Activated T-cell treated with anti-CD3 and anti-CD28 coated beads for 48 hours (primary cell): ENCODE data around the gene PHKG1.
"Not testable (repeated sequence)": the region's sequence is repeated elsewhere in the genome, so short reads cannot be mapped to it uniquely, and the experiment has no call there.

ENCODE experiments used
- DNase-seq: peaks from one replicate; pipeline ENCODE4 v3.0.0-alpha.2; 2020; ENCODE audit warnings: low read depth

Gene PHKG1

GRCh38 chr7:56092789-56093531 is at the start of gene PHKG1:
PHKG1 (minus strand) TSS chr7:56092952; CDS start chr7:56088941, 4,011 bp downstream.
- no peak for DNase-seq

GRCh38 chr7:56131062-56131461 is 38.3 kb upstream of the PHKG1 start:
- not testable (repeated sequence) for DNase-seq

- DNase-seq = no peak
These were observed 34.7 kb upstream of the PHKG1 start for GRCh38 chr7:56127241-56127975.

- no peak for DNase-seq
These were observed 33.1 kb upstream of the PHKG1 start for GRCh38 chr7:56125831-56126230.

GRCh38 chr7:56124981-56125380 is 32.2 kb upstream of the PHKG1 start:
- DNase-seq = no peak

- no peak for DNase-seq
These were observed 28.7 kb upstream of the PHKG1 start for GRCh38 chr7:56121440-56121839.

GRCh38 chr7:56115852-56116538 is 23.2 kb upstream of the PHKG1 start, which contains the start of gene NUPR2:
NUPR2 (minus strand) TSS chr7:56116417; CDS start chr7:56116314, 103 bp downstream.
- DNase-seq = no peak

GRCh38 chr7:56112244-56112643 is 19.5 kb upstream of the PHKG1 start:
- DNase-seq = not testable (repeated sequence)

GRCh38 chr7:56110611-56111010 is 17.9 kb upstream of the PHKG1 start:
- no peak for DNase-seq

- no peak for DNase-seq
These were observed 15.2 kb upstream of the PHKG1 start for GRCh38 chr7:56107954-56108258.

GRCh38 chr7:56106108-56107073 is 13.6 kb upstream of the PHKG1 start, which contains the start of gene CHCHD2:
CHCHD2 (minus strand) TSS chr7:56106476; CDS start chr7:56106413, 63 bp downstream.
- peak; percentile 90 for DNase-seq

GRCh38 chr7:56105508-56105907 is 12.8 kb upstream of the PHKG1 start:
- DNase-seq = no peak

GRCh38 chr7:56104138-56104537 is 11.4 kb upstream of the PHKG1 start:
- DNase-seq = not testable (repeated sequence)

GRCh38 chr7:56099653-56100052 is 6.9 kb upstream of the PHKG1 start:
- DNase-seq = no peak

GRCh38 chr7:56098187-56099008 is 5.6 kb upstream of the PHKG1 start:
- DNase-seq = not testable (repeated sequence)

GRCh38 chr7:56097700-56098099 is 4.9 kb upstream of the PHKG1 start:
- no peak for DNase-seq

GRCh38 chr7:56092388-56092787 is 364 bp downstream of the PHKG1 start:
- DNase-seq = not testable (repeated sequence)

- no peak for DNase-seq
These were observed 1.2 kb downstream of the PHKG1 start for GRCh38 chr7:56091591-56091990.

GRCh38 chr7:56087445-56087844 is 5.3 kb downstream of the PHKG1 start:
- no peak for DNase-seq

GRCh38 chr7:56086761-56087160 is 6.0 kb downstream of the PHKG1 start:
- DNase-seq = no peak
